Activated effector memory CD4-positive, alpha-beta T cell treated with anti-CD3 and anti-CD28 coated beads, Interleukin-2, amount 50 U/mL, for 16 hours (primary cell): ENCODE data around the gene TMEM63C.

Experiments
- DNase-seq: peaks from one replicate; pipeline ENCODE4 v3.0.0-alpha.2; 2020

Gene TMEM63C, protein sequence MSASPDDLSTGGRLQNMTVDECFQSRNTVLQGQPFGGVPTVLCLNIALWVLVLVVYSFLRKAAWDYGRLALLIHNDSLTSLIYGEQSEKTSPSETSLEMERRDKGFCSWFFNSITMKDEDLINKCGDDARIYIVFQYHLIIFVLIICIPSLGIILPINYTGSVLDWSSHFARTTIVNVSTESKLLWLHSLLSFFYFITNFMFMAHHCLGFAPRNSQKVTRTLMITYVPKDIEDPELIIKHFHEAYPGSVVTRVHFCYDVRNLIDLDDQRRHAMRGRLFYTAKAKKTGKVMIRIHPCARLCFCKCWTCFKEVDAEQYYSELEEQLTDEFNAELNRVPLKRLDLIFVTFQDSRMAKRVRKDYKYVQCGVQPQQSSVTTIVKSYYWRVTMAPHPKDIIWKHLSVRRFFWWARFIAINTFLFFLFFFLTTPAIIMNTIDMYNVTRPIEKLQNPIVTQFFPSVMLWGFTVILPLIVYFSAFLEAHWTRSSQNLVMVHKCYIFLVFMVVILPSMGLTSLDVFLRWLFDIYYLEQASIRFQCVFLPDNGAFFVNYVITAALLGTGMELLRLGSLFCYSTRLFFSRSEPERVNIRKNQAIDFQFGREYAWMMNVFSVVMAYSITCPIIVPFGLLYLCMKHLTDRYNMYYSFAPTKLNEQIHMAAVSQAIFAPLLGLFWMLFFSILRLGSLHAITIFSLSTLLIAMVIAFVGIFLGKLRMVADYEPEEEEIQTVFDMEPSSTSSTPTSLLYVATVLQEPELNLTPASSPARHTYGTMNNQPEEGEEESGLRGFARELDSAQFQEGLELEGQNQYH

DNA sequence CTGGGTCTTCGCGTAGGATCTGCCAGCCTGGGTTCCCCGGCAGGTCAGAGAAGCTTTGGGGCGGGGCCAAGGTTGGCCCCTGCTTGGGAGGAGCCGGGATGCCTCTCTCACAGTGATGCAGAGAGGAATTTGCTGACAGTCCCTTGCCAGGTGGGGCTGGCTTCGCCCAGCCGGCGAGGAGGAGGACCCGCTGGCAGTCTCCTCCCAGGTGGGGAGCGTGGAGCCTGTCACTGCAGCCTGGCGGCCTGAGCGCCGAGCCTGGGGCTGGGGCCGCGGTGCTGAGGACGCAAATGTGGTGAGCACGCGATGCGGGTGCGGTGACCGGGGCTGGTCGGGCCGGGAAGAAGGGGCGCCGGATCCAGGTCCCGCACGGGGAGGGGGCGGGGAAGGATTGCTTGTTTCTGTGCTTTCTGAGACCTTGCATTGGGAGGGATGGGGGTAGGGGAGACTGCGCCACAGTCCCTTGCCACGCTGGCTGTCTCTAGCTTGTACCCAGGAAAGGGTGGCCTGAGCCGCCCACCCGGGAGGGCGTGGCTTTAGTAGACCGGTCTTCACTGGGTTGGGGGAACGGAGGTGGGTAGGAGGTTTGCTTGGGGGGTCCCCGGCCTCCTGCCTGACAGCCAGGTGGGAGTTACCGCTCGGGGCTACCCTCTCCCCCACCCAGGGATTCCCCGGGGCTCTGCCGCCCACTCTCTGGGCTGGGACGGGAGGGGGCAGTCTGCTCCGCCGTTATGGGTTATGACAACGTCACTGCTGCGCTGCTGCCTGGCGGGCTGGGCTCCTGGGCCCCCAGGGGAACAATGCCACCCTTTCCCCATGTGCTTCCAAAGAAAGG lies at the start of gene TMEM63C:
Gene TMEM63C (plus strand): TSS at position 196 of the 835 bp plus-strand sequence. CDS start 37,016 bp downstream, outside the sequence.
- DNase-seq = peak; percentile 86

DNA sequence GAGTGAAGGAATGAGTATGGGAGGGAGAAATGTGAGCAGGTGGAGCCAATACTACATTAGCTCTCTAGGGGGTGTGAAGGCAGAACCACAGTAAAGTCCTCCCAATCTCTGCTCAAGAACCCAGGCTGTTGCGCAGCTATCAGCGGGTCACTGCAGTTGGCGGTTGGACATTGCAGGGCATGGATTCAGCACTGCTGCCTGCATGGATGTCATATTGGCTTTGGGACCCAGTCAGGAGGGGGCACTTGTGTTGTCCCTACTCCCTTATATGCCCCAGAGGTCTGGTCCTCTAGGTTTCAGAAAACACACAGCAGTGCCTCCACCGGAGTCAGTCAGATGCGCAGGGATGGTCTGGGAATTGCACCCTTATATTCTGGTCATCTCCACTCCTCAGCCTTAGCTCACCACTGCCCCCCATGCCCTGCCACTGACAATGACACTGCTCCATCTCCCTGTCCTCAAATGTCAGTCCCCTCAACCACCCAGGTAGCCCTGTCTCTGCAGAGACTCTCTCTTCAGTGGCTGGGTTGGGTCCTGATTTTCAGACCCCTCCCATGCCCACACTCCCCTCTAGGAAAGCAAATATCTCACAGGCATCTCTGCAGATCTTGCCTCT lies 49.6 kb upstream of the TMEM63C start:
- DNase-seq = no peak

DNA sequence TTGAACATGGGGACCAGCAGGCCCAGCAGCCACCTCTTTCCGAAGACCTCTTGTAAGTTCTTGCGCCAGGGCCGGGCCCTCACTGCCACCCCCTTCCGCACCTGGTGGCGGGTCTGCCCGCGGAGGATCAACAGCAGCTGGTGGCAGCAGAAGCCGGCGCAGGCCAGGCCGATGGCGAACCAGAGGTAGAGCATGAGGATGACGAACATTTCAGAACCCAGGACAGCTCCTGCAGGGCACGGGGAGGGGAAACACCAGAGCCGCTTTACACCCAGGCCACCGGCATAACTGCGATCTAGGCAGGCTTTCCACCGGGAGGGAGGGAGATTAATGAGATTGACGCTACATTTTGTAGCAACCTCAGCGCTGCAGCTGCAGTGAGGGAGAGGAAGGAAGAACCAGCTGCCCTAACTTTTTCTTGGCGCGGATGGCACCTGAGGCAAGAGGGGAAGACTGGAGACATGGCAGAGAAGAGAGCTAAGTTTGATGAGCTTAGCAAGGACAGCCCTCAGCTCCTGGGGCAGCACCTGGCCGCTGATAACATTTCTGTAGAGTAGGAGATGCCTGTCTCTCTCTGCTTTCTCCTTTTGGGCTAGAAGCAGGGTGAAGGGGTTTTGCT lies 47.8 kb upstream of the TMEM63C start:
- peak; percentile 79 for DNase-seq

DNA sequence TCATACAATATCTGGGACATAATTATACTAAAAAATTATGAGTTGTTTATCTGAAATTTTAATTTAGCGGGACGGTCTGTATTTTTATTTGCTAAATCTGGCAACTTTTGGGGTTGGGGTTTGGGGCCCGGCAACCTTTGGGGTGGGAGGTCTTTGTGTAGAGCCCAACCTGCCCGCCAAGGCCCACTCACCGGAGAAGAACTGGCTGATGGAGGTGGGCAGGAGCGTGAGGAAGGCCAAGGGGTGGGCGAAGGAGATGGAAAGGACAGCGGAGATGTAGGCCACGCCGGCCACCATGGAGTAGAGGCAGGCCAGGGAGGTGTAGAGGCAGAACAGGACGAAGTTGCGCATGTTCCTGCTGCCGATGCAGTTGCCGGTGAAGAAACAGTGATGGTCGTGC lies 42.6 kb upstream of the TMEM63C start:
- no peak for DNase-seq

DNA sequence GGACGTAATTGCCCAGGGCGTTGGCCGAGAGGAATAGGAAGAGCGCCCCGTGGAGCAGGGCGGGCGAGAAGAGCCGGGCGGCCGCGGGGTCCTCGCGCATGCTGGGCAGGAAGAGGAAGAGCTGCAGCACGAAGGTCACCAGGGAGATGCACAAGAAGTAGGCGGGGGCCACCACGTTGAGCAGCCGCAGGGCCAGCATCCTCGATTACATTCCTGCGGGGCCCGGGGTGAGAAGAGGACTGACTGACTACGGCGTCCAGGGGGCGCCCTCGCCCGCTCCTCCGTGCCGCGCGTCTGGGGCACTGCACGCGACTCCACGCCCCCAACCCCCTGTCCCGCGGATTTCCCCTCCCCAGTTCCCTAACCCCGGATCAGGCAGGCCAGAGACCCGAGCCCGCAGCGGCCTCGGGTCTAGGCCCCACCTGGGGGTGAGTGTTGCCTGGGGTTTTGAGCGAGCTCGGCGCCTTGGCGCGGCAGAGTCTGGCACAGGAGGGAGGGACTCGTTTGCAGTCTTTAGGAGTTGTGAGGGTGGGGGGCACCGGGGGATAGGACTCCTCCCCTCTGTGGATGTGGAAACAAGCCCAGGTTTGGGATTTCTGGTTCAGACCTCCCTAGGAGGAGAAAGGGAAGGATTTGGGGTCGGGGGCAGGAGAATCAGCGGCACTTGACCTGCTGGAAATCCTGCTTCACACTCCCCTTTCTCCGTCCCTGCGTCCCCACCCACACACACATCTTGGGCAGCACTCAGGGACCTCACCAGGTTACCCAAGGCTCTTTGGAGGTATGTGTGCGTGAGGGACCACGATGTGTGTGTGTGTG lies 41.8 kb upstream of the TMEM63C start:
- DNase-seq = peak; percentile 76

DNA sequence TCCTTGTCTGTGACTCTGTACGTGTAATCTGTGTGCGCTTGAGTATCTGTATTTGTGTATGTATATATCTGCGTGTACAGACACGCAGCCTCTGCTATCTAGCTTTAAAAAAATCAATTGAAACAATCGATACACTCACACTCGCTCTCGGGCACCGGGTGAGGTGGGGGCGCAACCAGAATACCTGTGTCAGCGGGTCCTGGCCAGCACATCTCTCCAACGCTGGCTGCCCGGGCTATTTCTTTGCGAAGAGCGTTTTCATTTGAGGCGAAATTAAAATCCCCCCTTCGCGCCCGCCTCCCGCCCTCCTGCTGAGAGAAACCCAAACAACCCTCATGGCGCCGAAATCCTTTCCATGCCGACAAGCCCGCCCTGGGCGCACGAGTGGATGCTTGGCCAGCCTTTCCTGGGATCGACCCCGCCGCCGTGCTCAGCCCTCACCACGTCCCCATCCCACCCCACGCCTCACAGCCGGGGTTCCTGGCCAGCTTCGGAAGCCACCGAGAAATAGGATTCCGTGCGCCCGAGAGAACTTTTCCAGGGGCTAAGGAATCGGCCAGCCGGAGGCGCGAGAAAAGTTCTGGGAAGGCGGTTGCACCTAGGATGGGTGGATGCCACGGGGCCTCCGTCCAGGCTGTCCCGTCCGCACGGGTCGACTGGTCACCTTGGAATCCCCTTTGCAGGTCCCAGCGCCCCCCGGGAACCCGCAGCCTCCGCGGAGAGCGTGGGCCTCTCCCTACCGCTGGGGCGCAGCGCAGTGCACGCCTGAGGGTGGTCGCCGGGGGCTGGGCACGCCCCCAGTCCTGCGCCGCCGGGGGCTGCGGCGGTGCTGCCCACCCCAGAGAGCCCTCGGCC lies 41.0 kb upstream of the TMEM63C start:
- DNase-seq = no peak

DNA sequence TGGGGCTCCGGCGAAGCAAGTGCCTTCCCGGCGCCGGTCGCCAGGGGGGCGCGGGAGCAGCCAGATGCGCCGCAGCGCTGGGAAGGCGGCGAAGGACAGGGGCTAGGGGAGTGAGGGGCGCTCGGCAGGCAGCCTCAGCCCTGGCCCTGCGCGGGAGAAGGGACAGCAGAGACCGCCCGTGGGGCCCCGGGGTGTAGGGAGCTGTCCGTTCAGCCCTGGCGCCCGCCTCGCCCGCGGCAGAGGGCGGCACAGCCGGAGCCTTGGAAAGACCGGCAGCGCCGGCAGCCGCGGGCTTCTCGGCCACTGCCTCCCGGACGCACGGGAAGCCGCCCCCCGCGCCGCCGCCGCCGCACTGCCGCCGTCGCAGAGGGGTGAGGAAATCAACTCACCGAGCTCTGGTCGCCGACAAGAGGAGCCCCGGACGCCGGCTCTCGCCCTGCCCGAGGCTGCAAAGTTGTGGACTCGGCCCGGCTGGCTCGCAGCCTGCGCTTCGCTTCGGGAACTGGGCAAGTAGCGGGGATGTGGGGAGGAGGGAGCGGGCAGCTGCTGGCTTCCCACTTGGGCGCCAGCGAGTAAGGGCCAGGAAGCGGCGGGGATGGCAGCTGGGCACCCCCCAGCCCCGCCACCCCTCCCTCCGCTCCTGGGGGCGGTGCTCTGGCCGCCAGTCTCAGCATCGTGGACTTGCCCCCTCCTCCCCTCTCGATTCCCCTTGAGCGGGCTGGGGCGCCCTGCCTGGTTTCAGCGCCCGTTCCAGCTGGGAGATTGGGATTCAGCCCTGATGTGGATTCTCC lies 40.2 kb upstream of the TMEM63C start, which contains the start of gene ZDHHC22:
Gene ZDHHC22 (minus strand): TSS at position 578 of the 791 bp plus-strand sequence. CDS start 2,053 bp downstream, outside the sequence.
- DNase-seq = no peak

DNA sequence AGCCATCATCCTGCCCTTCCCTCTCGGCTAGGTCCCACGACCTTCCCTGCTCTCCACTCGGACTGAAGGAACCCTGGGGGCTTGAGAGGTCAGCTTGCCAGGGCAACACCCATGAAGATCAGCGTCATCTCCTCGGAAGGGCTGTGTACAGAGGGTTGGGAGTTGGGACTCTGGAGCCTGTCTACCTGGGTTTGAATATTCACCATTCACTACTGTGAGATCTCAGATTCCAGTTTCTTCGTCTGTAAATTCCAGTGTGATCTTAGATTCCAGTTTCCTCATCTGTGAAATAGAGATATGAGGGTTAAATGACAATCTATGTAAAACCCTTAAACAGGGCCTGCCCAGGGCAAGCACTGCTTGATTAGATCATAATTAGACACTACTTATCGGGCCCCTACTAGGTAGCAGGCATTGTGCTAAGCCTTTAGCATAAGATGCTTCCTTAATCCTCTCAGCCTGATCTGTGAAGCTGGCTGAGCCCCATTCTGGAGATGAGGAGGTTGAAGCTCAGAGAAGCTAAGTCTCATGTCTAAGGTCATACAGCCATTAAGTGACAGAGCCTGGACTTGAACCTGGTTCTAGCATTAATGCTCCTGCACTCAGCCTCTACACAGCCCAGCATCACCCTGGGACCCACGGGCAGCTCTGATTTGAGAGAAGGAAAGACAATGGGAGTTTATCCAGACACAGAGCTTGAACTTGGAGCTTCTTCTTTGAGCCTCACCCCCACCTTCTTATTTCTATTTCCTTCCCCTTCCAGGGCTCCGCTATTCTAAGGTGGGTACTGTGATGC lies 39.4 kb upstream of the TMEM63C start:
- no peak for DNase-seq

DNA sequence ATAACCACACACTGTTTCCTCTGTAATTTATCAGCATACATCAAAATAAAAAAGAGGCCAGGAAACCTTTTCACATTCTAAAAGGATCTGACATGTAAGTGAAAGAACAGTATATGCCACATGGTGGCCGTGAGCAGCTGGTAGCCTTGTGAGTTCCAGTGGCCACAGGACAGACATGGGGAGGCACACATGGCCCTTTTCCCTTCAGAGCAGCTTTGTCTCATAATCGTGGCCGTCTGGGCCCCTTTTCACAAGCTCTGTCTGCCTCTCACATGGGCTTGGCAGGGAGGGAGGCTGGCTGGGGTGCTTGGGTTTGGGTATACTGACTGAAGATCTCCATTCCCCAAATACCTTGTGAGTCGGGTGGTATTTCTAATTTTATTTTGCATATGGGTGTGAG lies 38.5 kb upstream of the TMEM63C start:
- no peak for DNase-seq

DNA sequence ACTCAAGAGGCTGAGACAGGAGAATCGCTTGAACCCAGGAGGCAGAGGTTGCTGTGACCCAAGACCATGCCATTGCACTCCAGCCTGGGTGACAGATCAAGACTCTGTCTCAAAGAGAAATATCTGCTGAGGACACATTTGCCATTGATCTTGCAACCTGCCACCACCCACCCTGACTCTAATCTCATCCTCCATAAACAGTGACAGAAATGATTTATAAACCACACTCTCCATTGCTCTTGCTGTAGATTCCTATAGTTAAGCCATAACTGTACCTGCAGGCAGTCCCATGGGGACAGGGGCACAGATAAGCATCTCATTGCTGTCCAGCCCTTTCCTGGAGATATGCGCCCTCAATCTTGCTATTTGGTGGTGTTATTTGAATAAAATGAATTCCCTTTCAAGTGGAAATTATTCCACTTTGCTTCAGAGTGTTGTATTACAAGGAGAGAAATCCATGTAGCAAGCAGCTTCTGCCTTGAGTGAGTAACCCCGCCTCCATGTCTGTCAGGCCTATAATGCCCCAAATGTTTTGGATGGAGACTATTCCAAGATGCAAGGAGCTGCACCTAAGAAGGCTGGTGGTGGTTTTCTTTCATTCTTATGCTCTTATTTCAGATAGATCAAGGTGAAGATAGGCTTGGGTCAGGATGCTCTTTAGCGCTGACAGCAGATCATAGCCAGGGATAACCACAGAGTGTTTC lies 37.0 kb upstream of the TMEM63C start:
- no peak for DNase-seq

DNA sequence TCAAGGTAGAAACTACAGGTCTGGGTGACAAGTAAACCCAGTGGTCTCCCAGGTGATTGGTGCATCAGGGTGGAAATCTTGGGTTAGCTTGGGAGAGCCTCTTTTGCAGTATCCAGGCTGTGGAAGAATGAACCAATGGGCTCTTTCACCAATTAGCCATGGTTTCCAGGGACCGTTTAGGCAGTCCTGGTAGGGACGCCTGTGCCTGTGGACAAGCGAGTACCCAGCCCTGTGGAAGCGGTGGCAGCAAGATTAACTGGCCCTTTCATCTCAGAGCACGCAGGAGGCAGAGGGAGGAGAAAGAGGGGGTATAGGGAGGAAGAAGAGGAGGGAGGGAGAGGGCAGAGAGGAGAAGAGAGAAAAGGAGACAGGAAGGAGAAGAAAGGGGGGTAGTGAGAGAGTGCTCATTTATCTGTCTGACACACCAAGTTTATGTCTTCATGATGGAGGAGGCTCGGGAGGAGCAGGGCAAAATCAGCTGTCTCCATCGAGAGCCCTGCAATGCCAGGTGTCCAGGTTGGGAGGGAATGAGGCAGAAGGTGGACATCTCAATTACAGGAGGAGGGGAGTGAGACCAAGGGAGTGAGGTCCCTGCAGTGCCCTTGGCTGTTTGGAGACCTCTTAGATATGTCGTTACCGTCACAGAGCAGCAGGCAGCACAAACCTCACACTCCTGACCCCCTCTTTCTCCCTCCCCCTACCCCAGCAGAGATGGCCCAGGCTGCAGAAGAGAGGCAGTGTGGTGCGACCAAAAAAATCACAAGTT lies 35.4 kb upstream of the TMEM63C start:
- no peak for DNase-seq

DNA sequence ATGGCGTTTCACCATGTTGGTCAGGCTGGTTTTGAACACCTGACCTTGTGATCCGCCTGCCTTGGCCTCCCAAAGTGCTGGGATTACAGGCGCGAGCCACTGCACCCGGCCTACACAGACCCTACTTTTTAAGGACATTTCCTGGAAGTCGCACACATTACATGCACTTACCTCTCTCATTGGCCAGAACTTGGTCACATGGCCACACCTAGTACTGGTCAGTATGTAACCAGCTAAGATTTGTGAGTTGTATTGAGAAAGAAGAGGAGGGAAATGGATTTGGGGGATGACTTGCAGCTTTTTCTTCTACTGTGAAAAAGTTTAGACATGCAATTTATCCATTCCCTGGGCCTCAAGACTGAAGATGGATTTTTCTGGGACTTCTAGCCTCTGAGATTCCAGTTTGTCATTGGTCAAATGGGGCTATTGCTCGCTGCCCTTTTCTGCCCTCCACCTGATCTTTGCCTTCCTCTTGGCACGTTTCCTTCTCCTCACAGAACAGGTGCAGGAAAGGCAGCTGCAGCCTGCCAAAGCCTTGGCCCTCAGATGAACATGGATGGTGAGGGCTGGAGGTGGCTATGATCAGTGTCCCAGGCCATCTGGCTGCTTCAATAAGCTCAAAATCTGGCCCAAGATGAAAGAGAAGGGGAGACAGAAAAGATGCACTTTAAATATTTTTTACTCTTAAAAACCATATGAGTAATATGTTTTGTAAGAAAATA lies 32.9 kb upstream of the TMEM63C start:
- no peak for DNase-seq

DNA sequence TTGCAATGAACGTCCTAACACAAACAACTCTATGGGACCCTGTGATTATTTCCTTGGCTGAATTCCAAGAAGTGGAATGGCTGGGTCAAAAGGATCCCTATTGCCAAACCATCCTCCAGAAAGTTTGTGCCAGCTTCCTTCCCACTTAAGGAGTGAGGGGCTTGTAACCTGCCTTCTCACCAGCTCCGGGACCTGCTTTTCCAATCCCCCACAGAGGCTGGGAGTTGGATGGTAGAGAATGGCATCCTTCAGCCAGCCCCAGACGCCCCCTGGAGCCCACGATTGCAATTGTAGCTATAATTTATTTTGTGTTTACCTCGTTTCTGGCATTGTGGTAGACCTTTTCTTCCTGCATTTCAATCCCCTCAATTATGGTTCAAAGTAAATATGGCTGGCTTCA lies 30.4 kb upstream of the TMEM63C start:
- DNase-seq = no peak

DNA sequence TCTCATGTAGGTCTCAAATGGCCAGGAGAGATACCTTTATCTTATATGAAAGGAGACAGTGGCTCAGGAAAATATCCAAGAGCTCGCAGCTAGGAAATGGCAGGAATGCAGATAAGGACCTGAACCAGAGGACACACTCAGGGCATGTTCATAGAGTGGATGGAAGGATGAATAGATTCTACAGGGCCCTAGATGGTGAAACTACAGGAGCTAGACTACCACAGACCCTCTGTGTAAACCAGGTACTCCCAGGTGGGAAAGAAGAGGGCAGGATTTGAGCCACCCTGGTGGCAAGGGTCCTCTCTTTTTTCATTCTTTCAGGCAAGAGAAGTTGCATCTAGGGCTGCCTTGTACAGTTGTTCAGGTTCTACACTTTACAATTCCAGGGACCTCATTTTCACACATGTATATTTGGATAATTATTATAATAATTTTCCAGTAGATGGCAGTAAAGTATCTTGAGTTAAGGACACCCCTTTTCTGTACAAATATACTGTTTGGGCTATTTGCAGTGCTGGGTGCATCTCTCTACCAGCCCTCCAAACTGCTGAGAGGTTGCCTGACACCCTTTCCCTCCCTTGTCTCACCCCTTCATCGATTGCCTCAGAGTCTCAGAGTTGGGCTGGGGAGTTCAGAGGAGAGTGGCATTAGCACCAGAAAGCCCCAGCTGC lies 29.5 kb upstream of the TMEM63C start:
- DNase-seq = no peak

DNA sequence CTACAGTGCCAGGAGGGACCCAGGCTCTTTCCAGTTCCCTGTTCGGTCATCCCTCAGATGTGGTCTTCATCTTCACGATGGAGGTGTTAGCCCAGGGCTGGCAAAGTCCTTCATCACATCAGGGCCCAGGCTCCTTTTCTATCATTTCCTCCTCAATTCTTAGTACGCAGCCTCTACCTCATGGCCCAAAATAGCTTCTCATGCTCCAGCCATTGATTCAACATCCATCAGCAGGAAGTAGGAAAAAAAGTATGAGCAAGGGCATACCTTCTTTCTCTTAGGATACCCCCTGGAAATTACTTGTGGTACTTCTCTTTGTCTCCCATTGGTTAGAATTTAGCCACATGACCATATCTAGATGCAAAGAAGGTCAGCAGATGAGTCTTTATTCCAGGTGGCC lies 27.8 kb upstream of the TMEM63C start:
- DNase-seq = no peak

DNA sequence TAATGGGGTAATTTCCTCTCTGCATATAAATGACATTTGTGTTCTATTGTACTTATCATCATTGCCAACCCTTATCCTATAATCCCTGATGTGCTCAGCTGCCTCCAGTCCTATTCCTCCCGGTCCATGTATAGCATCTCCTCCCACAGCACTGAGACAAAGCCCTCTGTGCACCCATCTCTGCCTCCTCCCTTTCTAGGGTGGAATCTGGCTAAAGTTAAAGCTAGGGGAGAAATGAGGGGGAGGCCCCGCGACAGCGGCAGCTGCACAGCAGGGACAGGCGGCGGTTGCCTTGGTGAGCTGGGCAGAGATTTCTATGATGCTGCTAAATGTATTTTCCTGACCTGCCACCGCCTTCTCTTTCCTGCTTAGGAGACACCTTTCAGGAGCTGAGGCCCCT lies 27.2 kb upstream of the TMEM63C start:
- DNase-seq = no peak
